HUES48 (cell line): Measurements from ENCODE around the gene SLC41A1.

Experiments used
- H3K27ac ChIP-seq: one replicate; pipeline ENCODE4 v1.7.0; 2013; ENCODE audit warnings: low read depth, low read length, inconsistent platforms
- H3K27me3 ChIP-seq: 2 replicates; pipeline ENCODE4 v1.6.1; 2013; ENCODE audit warnings: mild to moderate bottlenecking, low read length; ENCODE audit not compliant: control insufficient read depth, insufficient read depth
- H3K36me3 ChIP-seq: 2 replicates; pipeline ENCODE4 v1.6.1; 2013; ENCODE audit warnings: low read length; ENCODE audit not compliant: control insufficient read depth, insufficient read depth
- H3K4me1 ChIP-seq: 2 replicates; pipeline ENCODE4 v1.6.1; 2013; ENCODE audit warnings: mild to moderate bottlenecking, low read length; ENCODE audit not compliant: control insufficient read depth, insufficient read depth
- H3K4me3 ChIP-seq: 2 replicates; pipeline ENCODE4 v1.5.1; 2013; ENCODE audit warnings: mild to moderate bottlenecking, low read depth, low read length
- H3K9ac ChIP-seq: 2 replicates; pipeline ENCODE4 v1.6.1; 2013; ENCODE audit warnings: mild to moderate bottlenecking, low read depth, low read length, moderate library complexity
- H3K9me3 ChIP-seq: 2 replicates; pipeline ENCODE4 v1.6.1; 2013; ENCODE audit warnings: low read length; ENCODE audit not compliant: control insufficient read depth, insufficient read depth

SLC41A1 gene

DNA sequence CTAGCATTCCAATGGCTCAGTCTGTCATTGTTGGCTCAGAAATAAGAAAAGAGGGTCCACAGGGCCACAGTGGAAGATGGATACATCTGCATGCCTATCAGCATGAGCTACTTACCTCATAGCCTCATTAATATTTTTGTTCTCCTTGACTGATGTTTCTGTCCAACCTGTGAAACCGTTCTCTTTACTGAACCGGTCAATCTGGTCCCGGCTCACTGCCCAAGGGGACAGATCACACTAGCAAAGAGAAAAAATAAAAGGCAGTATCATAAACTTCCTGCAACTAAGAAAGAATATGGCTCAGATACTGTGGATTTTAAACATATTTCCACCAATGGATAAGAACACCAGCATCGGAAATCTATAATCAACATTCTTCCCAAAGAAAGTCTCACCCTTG is 42.4 kb downstream of the SLC41A1 start:
- Histone ChIP-seq H3K27me3 (peaks cover 21% of the 10 kb centered on the region), H3K27ac (no peak overlapping the region), H3K9ac (no peak overlapping the region), H3K36me3 (no peaks in the 10 kb centered on the region), H3K4me1 (peaks cover 7% of the 10 kb centered on the region; the same call in 1 of the 2 replicates), H3K9me3 (no peaks in the 10 kb centered on the region), H3K4me3 (no peak overlapping the region)

GRCh38 chr1:205769641-205770365 is 43.2 kb downstream of the SLC41A1 start:
- Histone ChIP-seq H3K27me3 (peaks cover 15% of the 10 kb centered on the region), H3K27ac (no peak overlapping the region), H3K9me3 (no peaks in the 10 kb centered on the region), H3K36me3 (no peaks in the 10 kb centered on the region), H3K4me3 (no peak overlapping the region), H3K4me1 (peaks cover 7% of the 10 kb centered on the region; the same call in 1 of the 2 replicates), H3K9ac (no peak overlapping the region)

GRCh38 chr1:205767248-205767647 is 45.8 kb downstream of the SLC41A1 start:
- H3K27me3 ChIP-seq: no peaks in the 10 kb centered on the region
- no peaks in the 10 kb centered on the region for H3K36me3 ChIP-seq
- no peaks in the 10 kb centered on the region for H3K4me1 ChIP-seq
- H3K9ac ChIP-seq: no peak overlapping the region
- H3K4me3 ChIP-seq: no peak overlapping the region
- no peaks in the 10 kb centered on the region for H3K9me3 ChIP-seq
- no peak overlapping the region for H3K27ac ChIP-seq

DNA sequence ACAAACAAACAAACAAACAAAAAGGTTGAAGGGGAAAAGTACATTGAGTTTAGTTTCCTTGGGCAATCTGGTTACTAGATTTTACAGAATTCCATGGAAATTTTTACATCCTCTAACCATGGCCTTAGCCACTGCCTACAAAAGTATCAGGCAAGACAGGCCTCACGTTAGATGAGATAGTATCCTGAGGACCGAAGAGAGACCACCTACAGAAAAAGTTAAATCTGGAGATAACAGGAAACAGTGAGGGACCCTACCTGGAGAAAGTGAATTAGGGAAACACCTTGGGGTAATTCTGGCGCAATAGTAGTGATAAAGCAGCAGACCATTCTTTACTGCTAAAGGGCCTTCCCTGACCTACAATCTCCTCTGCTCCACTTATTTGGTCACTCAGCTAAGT is 46.4 kb downstream of the SLC41A1 start:
- no peaks in the 10 kb centered on the region for H3K4me1 ChIP-seq
- H3K27ac ChIP-seq: no peak overlapping the region
- no peaks in the 10 kb centered on the region for H3K9me3 ChIP-seq
- H3K27me3 ChIP-seq: no peaks in the 10 kb centered on the region
- H3K9ac ChIP-seq: no peak overlapping the region
- no peak overlapping the region for H3K4me3 ChIP-seq
- no peaks in the 10 kb centered on the region for H3K36me3 ChIP-seq

DNA sequence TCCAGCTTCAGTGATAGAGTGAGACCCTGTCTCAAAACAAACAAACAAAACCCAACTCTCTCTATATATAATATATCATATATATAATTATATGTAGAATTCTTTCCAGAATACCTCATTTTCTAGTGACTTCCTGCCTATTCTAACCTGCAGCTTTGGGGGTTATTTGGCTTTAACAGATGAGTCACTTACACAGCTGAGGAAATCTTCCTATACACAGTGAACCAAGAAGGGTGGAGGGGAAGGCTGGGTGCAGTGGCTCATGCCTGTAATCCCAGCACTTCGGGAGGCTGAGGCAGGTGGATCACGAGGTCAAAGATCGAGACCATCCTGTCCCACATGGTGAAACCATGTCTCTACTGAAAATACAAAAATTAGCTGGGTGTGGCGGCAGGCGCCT is 47.0 kb downstream of the SLC41A1 start:
- no peak overlapping the region for H3K9ac ChIP-seq
- no peaks in the 10 kb centered on the region for H3K4me1 ChIP-seq
- H3K36me3 ChIP-seq: no peaks in the 10 kb centered on the region

GRCh38 chr1:205764578-205764977 is 48.4 kb downstream of the SLC41A1 start:
- no peaks in the 10 kb centered on the region for H3K36me3 ChIP-seq
- H3K9ac ChIP-seq: no peak overlapping the region
- H3K9me3 ChIP-seq: no peaks in the 10 kb centered on the region
- no peak overlapping the region for H3K4me3 ChIP-seq
- no peak overlapping the region for H3K27ac ChIP-seq
- no peaks in the 10 kb centered on the region for H3K27me3 ChIP-seq
- no peaks in the 10 kb centered on the region for H3K4me1 ChIP-seq

More for the DNA sequence above, 47.0 kb downstream of the SLC41A1 start:
- no peaks in the 10 kb centered on the region for H3K9me3 ChIP-seq
- H3K27ac ChIP-seq: no peak overlapping the region
- H3K4me3 ChIP-seq: no peak overlapping the region
- H3K27me3 ChIP-seq: no peaks in the 10 kb centered on the region

DNA sequence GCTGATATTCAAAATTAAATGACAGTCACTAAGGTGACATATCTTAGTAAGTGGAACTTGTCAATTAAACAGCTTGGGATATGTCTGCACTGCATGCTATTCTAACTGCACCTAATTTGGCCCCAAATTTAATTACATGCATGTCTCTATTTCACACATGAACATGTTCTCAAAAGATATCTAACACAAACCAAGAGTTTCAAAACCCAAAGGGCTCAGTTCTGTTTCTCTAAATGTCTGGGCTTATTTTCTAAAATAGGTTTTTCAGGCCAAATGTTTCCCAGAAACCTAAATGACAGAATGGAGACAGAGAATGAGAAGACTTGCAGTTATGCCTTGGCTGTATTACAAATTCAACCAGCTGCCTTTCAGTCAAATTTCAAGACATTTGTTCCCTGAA is 49.0 kb downstream of the SLC41A1 start:
- H3K27me3 ChIP-seq: no peaks in the 10 kb centered on the region
- H3K36me3 ChIP-seq: no peaks in the 10 kb centered on the region
- H3K27ac ChIP-seq: no peak overlapping the region
- H3K4me1 ChIP-seq: no peaks in the 10 kb centered on the region
- H3K4me3 ChIP-seq: no peak overlapping the region
- H3K9ac ChIP-seq: no peak overlapping the region
- no peaks in the 10 kb centered on the region for H3K9me3 ChIP-seq

DNA sequence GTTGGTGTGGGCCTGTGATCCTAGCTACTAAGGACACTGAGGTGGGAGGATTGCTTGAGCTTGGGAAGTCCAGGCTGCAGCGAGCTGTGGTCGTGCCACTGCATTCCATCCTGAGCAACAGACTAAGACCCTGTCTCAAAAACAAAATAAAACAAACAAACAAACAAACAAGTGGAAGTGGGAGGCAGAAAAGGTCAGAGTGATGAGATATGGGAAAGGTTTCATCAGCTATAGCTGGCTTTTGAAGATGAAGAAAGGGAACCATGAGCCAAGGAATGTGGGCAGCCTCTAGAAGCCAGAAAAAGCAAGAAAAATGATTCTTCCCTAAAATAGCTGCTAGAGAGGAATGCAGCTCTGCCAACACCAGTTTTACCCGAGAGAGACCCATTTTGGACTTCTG is 52.4 kb downstream of the SLC41A1 start:
- H3K9ac ChIP-seq: no peak overlapping the region
- H3K9me3 ChIP-seq: no peaks in the 10 kb centered on the region
- H3K36me3 ChIP-seq: no peaks in the 10 kb centered on the region
- H3K4me1 ChIP-seq: no peaks in the 10 kb centered on the region
- H3K27me3 ChIP-seq: no peaks in the 10 kb centered on the region
- H3K27ac ChIP-seq: no peak overlapping the region
- no peak overlapping the region for H3K4me3 ChIP-seq

DNA sequence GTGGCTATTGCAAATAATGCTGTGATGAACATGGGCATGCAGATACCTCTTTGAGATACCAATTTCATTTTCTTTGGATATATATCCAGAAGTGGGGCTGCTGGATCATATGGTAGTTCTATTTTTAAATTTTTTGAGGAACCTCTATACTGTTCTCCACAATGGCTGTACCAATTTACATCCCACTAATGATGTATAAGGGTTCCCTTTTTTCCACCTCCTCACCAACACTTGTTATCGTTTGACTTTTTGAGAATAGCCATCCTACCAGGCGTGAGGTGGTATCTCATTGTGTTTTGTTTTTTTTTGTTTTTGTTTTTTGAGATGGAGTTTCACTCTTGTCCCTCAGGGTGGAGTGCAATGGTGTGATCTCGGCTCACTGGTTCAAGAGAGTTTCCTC is 56.4 kb downstream of the SLC41A1 start:
- Histone ChIP-seq H3K9me3 (no peaks in the 10 kb centered on the region), H3K4me1 (no peaks in the 10 kb centered on the region), H3K9ac (no peak overlapping the region), H3K36me3 (no peaks in the 10 kb centered on the region), H3K27ac (no peak overlapping the region), H3K4me3 (no peak overlapping the region), H3K27me3 (no peaks in the 10 kb centered on the region)

DNA sequence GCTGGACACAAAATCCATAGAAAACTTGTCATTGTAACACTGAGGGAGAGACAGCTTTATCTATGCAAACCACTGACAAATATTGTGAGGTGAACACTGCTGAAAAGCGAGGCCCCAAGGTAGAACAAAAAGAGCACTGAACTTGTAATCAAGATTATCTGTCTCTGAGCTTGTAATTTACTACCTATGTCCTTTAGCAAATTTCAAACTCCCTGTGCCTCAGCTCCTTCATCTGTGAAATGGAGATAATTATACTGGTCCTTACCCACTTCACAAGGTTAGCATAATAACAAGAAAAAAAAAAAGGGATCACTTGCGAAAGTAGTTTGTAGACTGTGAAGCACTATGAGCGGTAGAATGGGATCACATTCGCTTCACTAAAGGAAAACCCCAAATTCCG is 58.1 kb downstream of the SLC41A1 start:
- no peaks in the 10 kb centered on the region for H3K9me3 ChIP-seq
- H3K36me3 ChIP-seq: no peaks in the 10 kb centered on the region

DNA sequence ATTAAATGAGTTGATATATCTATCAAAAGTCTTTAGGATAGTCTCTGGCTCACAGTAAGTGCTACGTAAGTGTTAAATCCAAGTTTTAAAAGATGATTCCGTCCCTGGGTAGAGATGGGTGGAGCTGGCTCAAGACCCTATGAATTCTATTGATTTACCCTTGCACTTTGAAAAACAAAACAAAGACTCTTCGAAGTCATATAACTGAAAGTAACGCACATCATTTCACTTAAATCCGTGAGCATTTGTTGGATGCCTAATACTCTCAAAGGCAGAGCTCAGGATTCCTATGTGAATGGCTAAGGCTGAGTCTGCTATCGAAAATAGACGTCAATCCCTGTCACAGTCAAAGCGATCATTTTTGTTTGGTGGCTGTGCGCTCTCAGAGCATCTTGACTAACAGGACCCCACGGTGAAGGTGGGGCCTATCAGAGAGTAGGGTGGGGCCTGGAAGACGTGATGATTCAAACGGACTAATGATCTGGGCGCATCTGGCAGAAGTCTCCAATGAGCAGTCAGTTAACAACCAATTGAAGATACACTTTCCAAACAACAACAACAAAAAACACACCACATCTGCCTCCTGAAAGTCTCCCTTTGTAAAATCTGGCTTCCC is 61.9 kb downstream of the SLC41A1 start:
- H3K27me3 ChIP-seq: no peaks in the 10 kb centered on the region
- H3K4me3 ChIP-seq: no peak overlapping the region
- peaks cover 23% of the 10 kb centered on the region for H3K36me3 ChIP-seq
- no peak overlapping the region for H3K27ac ChIP-seq
- H3K4me1 ChIP-seq: peaks cover 18% of the 10 kb centered on the region
- no peak overlapping the region for H3K9ac ChIP-seq
- H3K9me3 ChIP-seq: no peaks in the 10 kb centered on the region

More for the DNA sequence above, 58.1 kb downstream of the SLC41A1 start:
- Histone ChIP-seq H3K27ac (no peak overlapping the region), H3K9ac (no peak overlapping the region), H3K27me3 (no peaks in the 10 kb centered on the region), H3K4me1 (no peaks in the 10 kb centered on the region), H3K4me3 (no peak overlapping the region)
